Vagina (tissue), 2 donors: ENCODE results near the gene MCTP2. TPM values are rescaled to one million over a fixed set of nuclear protein-coding genes. Genes with fewer than 3 reads are reported as not detected.

Source experiments
- DNase-seq, 2 donors: peaks; one replicate each; pipeline ENCODE4 v3.0.0-alpha.2; 2017; ENCODE audit errors: extremely low spot score in 2 of 2
- H3K27ac ChIP-seq: fragments of 200-600 bp; sonication (generic); one replicate; pipeline ENCODE4 v1.5.1; 2019
- H3K27me3 ChIP-seq: fragments of 200-600 bp; sonication (generic); one replicate; pipeline ENCODE4 v1.5.1; 2019
- H3K36me3 ChIP-seq, 2 donors: fragments of 200-600 bp; sonication (generic); one replicate each; pipeline ENCODE4 v1.5.1; 2017 to 2019
- H3K4me1 ChIP-seq: fragments of 200-600 bp; sonication (generic); one replicate; pipeline ENCODE4 v1.5.1; 2019
- H3K4me3 ChIP-seq, 2 donors: fragments of 200-600 bp; sonication (generic); 1 replicate in 1 of 2; 2 replicates in 1 of 2; pipeline ENCODE4 v1.5.1; 2016 to 2019
- H3K9me3 ChIP-seq: fragments of 200-600 bp; sonication (generic); one replicate; pipeline ENCODE4 v1.5.1; 2019
- POLR2A ChIP-seq, 2 donors: fragments of 450-650 bp; IDR thresholded peaks; one replicate each; pipeline ENCODE4 v1.6.1; 2017; ENCODE audit warnings: antibody characterized with exemption in 2 of 2, mild to moderate bottlenecking in 2 of 2, moderate library complexity in 2 of 2
- POLR2AphosphoS5 ChIP-seq, 2 donors: sonication (generic); formaldehyde crosslinking; IDR thresholded peaks; one replicate each; pipeline ENCODE4 v1.9.0; 2017; ENCODE audit warnings: antibody characterized with exemption in 2 of 2, mild to moderate bottlenecking in 2 of 2, low read depth in 1 of 2; ENCODE audit not compliant: insufficient read depth in 1 of 2
- intact Hi-C: fragments of 100-400 bp; cut with DNase I; formaldehyde crosslinking; loops from one replicate; pipeline ENCODE4 v1.15.1; 2023
- total RNA-seq: library from RNA; depleted of rRNA; stranded (reverse); fragments of >200 nt; gene quantifications from one replicate; pipeline ENCODE4 v1.2.3, GENCODE V29; 2016
- TF ChIP-seq, protein P1 (sequence below), 3 experiments: fragments of 450-650 bp in 2 of 3; fragments of 200-600 bp in 1 of 3; sonication (generic) in 1 of 3; IDR thresholded peaks; one replicate each; pipeline ENCODE4 v1.5.1; 2017 to 2019; ENCODE audit warnings: antibody characterized with exemption in 3 of 3, mild to moderate bottlenecking in 2 of 3, moderate library complexity in 2 of 3

The MCTP2 gene
- total RNA-seq, 1 donor from 2014 or later = 21.1 TPM

GRCh38 chr15:94293411-94294402 lies 62.3 kb downstream of the MCTP2 start:
- Histone ChIP-seq H3K27ac (no peak overlapping the region), H3K9me3 (no peaks in the 10 kb centered on the region), H3K4me3 (no peak overlapping the region), H3K36me3 (no peaks in the 10 kb centered on the region), H3K4me1 (no peaks in the 10 kb centered on the region), H3K27me3 (no peaks in the 10 kb centered on the region)
- DNase-seq = no peak
- intact Hi-C loops = no loop called here
- no peak for TF ChIP-seq POLR2AphosphoS5 (IDR thresholded peaks at IDR 0.05; ENCODE audit: insufficient read depth in 1 of 2, low read depth in 1 of 2)
- no peak for TF ChIP-seq POLR2A (IDR thresholded peaks at IDR 0.05)
- TF ChIP-seq, protein P1, sequence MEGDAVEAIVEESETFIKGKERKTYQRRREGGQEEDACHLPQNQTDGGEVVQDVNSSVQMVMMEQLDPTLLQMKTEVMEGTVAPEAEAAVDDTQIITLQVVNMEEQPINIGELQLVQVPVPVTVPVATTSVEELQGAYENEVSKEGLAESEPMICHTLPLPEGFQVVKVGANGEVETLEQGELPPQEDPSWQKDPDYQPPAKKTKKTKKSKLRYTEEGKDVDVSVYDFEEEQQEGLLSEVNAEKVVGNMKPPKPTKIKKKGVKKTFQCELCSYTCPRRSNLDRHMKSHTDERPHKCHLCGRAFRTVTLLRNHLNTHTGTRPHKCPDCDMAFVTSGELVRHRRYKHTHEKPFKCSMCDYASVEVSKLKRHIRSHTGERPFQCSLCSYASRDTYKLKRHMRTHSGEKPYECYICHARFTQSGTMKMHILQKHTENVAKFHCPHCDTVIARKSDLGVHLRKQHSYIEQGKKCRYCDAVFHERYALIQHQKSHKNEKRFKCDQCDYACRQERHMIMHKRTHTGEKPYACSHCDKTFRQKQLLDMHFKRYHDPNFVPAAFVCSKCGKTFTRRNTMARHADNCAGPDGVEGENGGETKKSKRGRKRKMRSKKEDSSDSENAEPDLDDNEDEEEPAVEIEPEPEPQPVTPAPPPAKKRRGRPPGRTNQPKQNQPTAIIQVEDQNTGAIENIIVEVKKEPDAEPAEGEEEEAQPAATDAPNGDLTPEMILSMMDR (IDR thresholded peaks at IDR 0.05) = no peak

GRCh38 chr15:94294556-94294955 lies 63.2 kb downstream of the MCTP2 start:
- TF ChIP-seq, protein P1 (IDR thresholded peaks at IDR 0.05) = no peak
- H3K4me3 ChIP-seq = no peak overlapping the region
- H3K27ac ChIP-seq = no peak overlapping the region
- no peaks in the 10 kb centered on the region for H3K4me1 ChIP-seq
- no peaks in the 10 kb centered on the region for H3K36me3 ChIP-seq
- intact Hi-C loops = no loop called here
- no peak for DNase-seq
- no peaks in the 10 kb centered on the region for H3K9me3 ChIP-seq
- no peaks in the 10 kb centered on the region for H3K27me3 ChIP-seq

DNA sequence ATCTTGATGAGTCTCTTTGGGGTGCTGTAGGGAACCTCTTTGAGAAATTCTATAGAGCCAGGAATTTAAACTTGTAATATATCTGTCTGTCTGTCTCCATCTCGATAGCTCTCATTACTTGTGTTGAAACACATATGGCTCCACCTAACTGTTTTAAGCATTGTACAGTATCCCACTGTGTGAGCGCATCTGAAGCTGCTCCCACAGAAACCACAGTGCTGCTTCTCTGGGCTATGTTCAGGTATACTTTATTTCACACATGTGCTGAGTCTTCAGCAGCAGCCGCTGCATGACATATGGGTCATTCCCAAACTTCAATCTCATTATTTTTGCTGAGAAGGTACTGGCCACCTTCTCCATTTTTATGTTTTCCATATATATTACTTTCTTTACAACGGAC lies 63.9 kb downstream of the MCTP2 start:
- intact Hi-C loops = no loop called here
- H3K36me3 ChIP-seq = no peaks in the 10 kb centered on the region
- TF ChIP-seq POLR2A (IDR thresholded peaks at IDR 0.05) (no peak), POLR2AphosphoS5 (IDR thresholded peaks at IDR 0.05; ENCODE audit: insufficient read depth in 1 of 2, low read depth in 1 of 2) (no peak)
- TF ChIP-seq, protein P1 (IDR thresholded peaks at IDR 0.05) = no peak

DNA sequence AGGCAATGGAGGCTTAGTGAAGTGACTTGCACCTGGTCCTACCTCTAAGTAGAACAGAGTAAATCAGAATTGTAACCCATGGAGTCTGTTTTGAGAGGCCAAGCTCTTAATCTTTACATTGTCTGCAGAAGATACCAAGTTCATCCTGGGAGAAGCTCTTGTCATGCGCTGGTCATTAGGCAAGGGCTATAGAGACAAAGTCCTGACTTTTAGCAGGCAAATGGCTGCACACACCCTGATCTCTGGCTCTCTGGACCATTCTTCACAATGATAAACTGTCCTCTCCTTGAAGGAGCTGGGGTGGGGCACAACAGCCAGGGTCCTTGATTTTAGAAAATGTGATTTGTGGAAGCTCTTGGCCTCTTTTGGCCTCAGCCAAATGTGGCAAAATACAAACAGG lies 65.4 kb downstream of the MCTP2 start:
- H3K9me3 ChIP-seq = no peaks in the 10 kb centered on the region
- no peak overlapping the region for H3K4me3 ChIP-seq
- intact Hi-C loops = no loop called here
- no peak for DNase-seq
- H3K27ac ChIP-seq = no peak overlapping the region
- H3K36me3 ChIP-seq = no peaks in the 10 kb centered on the region
- no peaks in the 10 kb centered on the region for H3K4me1 ChIP-seq
- TF ChIP-seq POLR2AphosphoS5 (IDR thresholded peaks at IDR 0.05; ENCODE audit: insufficient read depth in 1 of 2, low read depth in 1 of 2) = no peak
- no peak for TF ChIP-seq POLR2A (IDR thresholded peaks at IDR 0.05)
- TF ChIP-seq, protein P1 (IDR thresholded peaks at IDR 0.05) = no peak
- H3K27me3 ChIP-seq = no peaks in the 10 kb centered on the region

More for the DNA sequence above, 63.9 kb downstream of the MCTP2 start:
- Histone ChIP-seq H3K4me1 (no peaks in the 10 kb centered on the region), H3K27me3 (no peaks in the 10 kb centered on the region), H3K4me3 (no peak overlapping the region), H3K9me3 (no peaks in the 10 kb centered on the region), H3K27ac (no peak overlapping the region)
- no peak for DNase-seq

- H3K27me3 ChIP-seq = no peaks in the 10 kb centered on the region
- H3K4me3 ChIP-seq = no peak overlapping the region
- H3K27ac ChIP-seq = no peak overlapping the region
- intact Hi-C loops = no loop called here
- H3K36me3 ChIP-seq = no peaks in the 10 kb centered on the region
- no peak for DNase-seq
- TF ChIP-seq POLR2A (IDR thresholded peaks at IDR 0.05) (no peak), POLR2AphosphoS5 (IDR thresholded peaks at IDR 0.05; ENCODE audit: insufficient read depth in 1 of 2, low read depth in 1 of 2) (no peak)
- TF ChIP-seq, protein P1 (IDR thresholded peaks at IDR 0.05) = no peak
- no peaks in the 10 kb centered on the region for H3K9me3 ChIP-seq
- H3K4me1 ChIP-seq = no peaks in the 10 kb centered on the region
Observed at GRCh38 chr15:94297558-94297957, 66.2 kb downstream of the MCTP2 start.
